DND-41 (cell line): Measurements from ENCODE around the gene WASHC2C.
"Not testable (repeated sequence)": the region's sequence is repeated elsewhere in the genome, so short reads cannot be mapped to it uniquely, and the experiment has no call there.

ENCODE experiments used
- ATAC-seq: fragments of 200-7000 bp; cut with Tn5 transposase; 3 replicates; pipeline ENCODE4 v1.9.1; 2021; ENCODE audit warnings: low read depth; ENCODE audit not compliant: insufficient read depth
- DNase-seq: peaks from one replicate; pipeline ENCODE4 v3.0.0-alpha.2; 2020
- H2AFZ ChIP-seq: 2 replicates; pipeline ENCODE4 v1.6.0; 2012; ENCODE audit warnings: low read depth, low read length
- H3K27ac ChIP-seq: 2 replicates; pipeline ENCODE4 v1.5.1; 2012; ENCODE audit warnings: low read length, inconsistent platforms
- H3K27me3 ChIP-seq: fragments of 200-600 bp; sonication (generic); 2 replicates; pipeline ENCODE4 v1.6.0; 2012; ENCODE audit warnings: low read length, mild to moderate bottlenecking, inconsistent platforms; ENCODE audit not compliant: insufficient read depth, poor library complexity
- H3K36me3 ChIP-seq: 2 replicates; pipeline ENCODE4 v1.5.1; 2012; ENCODE audit warnings: low read length, inconsistent platforms; ENCODE audit not compliant: insufficient read depth
- H3K4me1 ChIP-seq: 2 replicates; pipeline ENCODE4 v1.5.1; 2012; ENCODE audit warnings: mild to moderate bottlenecking, low read length; ENCODE audit not compliant: insufficient read depth
- H3K4me2 ChIP-seq: 2 replicates; pipeline ENCODE4 v1.6.0; 2012; ENCODE audit warnings: mild to moderate bottlenecking, moderate library complexity, low read length, inconsistent platforms; ENCODE audit not compliant: insufficient read depth
- H3K4me3 ChIP-seq, 2 experiments: fragments of 200-600 bp in 1 of 2; shearing (Covaris generic) in 1 of 2; 2 replicates each; pipeline ENCODE4 v1.5.1; 2012 to 2016; ENCODE audit warnings: inconsistent platforms in 2 of 2, low read length in 2 of 2, mild to moderate bottlenecking in 2 of 2, low read depth in 1 of 2, moderate library complexity in 1 of 2
- H3K79me2 ChIP-seq: 2 replicates; pipeline ENCODE4 v1.6.0; 2012; ENCODE audit warnings: low read length, inconsistent platforms; ENCODE audit not compliant: insufficient read depth
- H3K9ac ChIP-seq: 2 replicates; pipeline ENCODE4 v1.6.0; 2012; ENCODE audit warnings: low read depth, mild to moderate bottlenecking, inconsistent platforms, low read length, moderate library complexity
- H3K9me3 ChIP-seq: 2 replicates; pipeline ENCODE4 v1.5.1; 2012; ENCODE audit warnings: low read length, moderate library complexity, mild to moderate bottlenecking, inconsistent platforms; ENCODE audit not compliant: insufficient read depth, severe bottlenecking
- H4K20me1 ChIP-seq: 2 replicates; pipeline ENCODE4 v1.6.0; 2012; ENCODE audit warnings: low read length; ENCODE audit not compliant: insufficient read depth
- EZH2 ChIP-seq: IDR thresholded peaks from 3 replicates; pipeline ENCODE4 v1.6.1; 2012; ENCODE audit warnings: borderline replicate concordance, low read depth, mild to moderate bottlenecking, moderate library complexity, low read length, inconsistent platforms; ENCODE audit not compliant: severe bottlenecking
- TF ChIP-seq, protein P1 (sequence below): IDR thresholded peaks from 2 replicates; pipeline ENCODE4 v1.5.1; 2012; ENCODE audit warnings: borderline replicate concordance, low read length, moderate library complexity, mild to moderate bottlenecking; ENCODE audit not compliant: poor library complexity, severe bottlenecking; ENCODE audit errors: extremely low read depth

WASHC2C gene

DNA sequence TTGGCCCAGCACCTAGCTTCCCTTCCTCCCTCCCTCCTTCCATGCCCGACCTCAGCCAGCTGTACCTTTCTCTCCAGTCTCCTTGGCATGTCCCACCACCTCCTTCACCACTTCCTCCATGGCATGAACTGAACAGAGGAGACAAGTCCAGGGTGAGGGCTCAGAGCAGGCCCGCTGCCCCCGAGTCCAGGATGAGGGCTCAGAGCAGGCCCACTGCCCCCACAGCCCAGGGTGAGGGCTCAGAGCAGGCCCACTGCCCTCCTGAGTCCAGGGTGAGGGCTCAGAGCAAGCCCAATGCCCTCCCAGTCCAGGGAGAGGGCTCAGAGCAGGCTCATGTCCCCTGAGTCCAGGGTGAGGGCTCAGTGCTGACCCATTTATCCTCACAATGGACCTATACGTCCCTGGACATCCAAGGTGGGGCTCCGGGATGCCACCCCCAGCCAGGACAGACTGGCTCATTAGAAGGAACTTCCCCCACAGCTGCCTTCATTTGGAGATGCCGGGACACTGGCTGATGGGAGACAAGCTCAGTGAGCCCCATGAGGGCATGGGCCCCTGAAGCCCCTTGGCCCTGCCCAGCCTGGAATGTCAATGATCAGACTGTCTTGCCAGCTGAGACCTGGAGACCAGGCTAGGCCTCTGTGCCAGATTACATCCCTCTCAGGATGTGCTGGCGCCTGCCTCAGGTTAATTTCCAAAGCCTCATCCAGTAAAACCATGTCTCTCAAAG lies 90.2 kb downstream of the WASHC2C start:
- DNase-seq, result no peak
- no peaks in the 10 kb centered on the region for H3K36me3 ChIP-seq
- TF ChIP-seq, protein P1, sequence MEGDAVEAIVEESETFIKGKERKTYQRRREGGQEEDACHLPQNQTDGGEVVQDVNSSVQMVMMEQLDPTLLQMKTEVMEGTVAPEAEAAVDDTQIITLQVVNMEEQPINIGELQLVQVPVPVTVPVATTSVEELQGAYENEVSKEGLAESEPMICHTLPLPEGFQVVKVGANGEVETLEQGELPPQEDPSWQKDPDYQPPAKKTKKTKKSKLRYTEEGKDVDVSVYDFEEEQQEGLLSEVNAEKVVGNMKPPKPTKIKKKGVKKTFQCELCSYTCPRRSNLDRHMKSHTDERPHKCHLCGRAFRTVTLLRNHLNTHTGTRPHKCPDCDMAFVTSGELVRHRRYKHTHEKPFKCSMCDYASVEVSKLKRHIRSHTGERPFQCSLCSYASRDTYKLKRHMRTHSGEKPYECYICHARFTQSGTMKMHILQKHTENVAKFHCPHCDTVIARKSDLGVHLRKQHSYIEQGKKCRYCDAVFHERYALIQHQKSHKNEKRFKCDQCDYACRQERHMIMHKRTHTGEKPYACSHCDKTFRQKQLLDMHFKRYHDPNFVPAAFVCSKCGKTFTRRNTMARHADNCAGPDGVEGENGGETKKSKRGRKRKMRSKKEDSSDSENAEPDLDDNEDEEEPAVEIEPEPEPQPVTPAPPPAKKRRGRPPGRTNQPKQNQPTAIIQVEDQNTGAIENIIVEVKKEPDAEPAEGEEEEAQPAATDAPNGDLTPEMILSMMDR, result no peak

DNA sequence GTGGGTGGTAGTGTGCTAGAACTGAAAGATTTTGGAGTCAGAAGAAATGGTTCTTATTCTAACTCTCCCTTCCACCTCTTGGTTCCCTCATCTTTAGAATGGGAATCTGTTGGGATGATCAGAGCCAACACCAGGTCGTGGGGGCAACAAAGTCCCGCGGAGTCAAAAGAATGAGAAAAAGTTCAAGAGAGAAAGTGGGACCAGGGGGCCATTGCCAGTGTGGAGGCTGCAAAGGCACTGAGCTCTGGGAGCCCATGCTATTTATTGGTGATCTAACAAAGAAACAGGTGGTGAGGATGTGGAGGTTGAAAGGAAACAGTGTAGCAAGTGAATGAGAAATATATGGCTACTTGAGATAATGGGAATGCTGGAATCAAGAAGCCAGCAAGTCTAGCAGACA lies 90.8 kb downstream of the WASHC2C start:
- no peaks in the 10 kb centered on the region for H3K4me1 ChIP-seq

More for the DNA sequence above, 90.2 kb downstream of the WASHC2C start:
- H3K4me2 ChIP-seq, result no peak overlapping the region
- no peak overlapping the region for H2AFZ ChIP-seq
- H3K27me3 ChIP-seq, result no peaks in the 10 kb centered on the region
- no peak overlapping the region for H3K9ac ChIP-seq
- H3K9me3 ChIP-seq, result no peaks in the 10 kb centered on the region
- H3K4me3 ChIP-seq, result no peak overlapping the region
- no peaks in the 10 kb centered on the region for H3K4me1 ChIP-seq
- no peak overlapping the region for H3K27ac ChIP-seq
- no peaks in the 10 kb centered on the region for H3K79me2 ChIP-seq
- no peak for ATAC-seq
- no peaks in the 10 kb centered on the region for H4K20me1 ChIP-seq

DNA sequence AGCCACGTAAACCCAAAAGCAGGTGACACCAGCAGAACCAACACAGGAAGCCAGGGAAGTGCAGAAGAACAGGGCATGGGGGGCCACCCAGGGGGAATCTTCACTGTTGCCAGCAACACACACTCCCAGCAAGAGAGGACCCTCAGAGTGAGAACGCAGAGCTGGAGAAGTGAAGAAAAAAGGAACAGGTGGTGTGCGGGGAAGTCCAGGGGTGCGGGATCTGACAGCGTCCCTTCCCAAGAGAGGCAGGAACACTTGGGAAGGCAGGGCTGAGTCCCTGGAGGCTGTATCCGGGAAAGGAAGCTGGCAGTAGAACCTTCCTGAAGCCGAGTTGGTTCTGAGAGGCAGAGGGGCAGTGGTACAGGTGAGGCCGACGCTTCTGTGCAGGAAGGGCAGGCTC lies 92.5 kb downstream of the WASHC2C start:
- no peak for TF ChIP-seq EZH2
- TF ChIP-seq, protein P1, result no peak
- H3K4me3 ChIP-seq, result no peak overlapping the region
- H2AFZ ChIP-seq, result no peak overlapping the region
- no peaks in the 10 kb centered on the region for H3K79me2 ChIP-seq
- H3K4me1 ChIP-seq, result no peaks in the 10 kb centered on the region
- no peaks in the 10 kb centered on the region for H3K9me3 ChIP-seq
- H3K27ac ChIP-seq, result no peak overlapping the region
- DNase-seq, result no peak
- no peak overlapping the region for H3K9ac ChIP-seq
- no peak for ATAC-seq
- no peak overlapping the region for H3K4me2 ChIP-seq
- no peaks in the 10 kb centered on the region for H3K27me3 ChIP-seq
- no peaks in the 10 kb centered on the region for H3K36me3 ChIP-seq
- H4K20me1 ChIP-seq, result no peaks in the 10 kb centered on the region

More for the DNA sequence above, 90.8 kb downstream of the WASHC2C start:
- Histone ChIP-seq H3K27ac (no peak overlapping the region), H4K20me1 (no peaks in the 10 kb centered on the region), H3K4me2 (no peak overlapping the region), H3K9ac (no peak overlapping the region), H2AFZ (no peak overlapping the region), H3K36me3 (no peaks in the 10 kb centered on the region), H3K9me3 (no peaks in the 10 kb centered on the region), H3K27me3 (no peaks in the 10 kb centered on the region), H3K79me2 (no peaks in the 10 kb centered on the region), H3K4me3 (no peak overlapping the region)
- no peak for ATAC-seq
- no peak for TF ChIP-seq EZH2
- TF ChIP-seq, protein P1, result no peak
- DNase-seq, result no peak

DNA sequence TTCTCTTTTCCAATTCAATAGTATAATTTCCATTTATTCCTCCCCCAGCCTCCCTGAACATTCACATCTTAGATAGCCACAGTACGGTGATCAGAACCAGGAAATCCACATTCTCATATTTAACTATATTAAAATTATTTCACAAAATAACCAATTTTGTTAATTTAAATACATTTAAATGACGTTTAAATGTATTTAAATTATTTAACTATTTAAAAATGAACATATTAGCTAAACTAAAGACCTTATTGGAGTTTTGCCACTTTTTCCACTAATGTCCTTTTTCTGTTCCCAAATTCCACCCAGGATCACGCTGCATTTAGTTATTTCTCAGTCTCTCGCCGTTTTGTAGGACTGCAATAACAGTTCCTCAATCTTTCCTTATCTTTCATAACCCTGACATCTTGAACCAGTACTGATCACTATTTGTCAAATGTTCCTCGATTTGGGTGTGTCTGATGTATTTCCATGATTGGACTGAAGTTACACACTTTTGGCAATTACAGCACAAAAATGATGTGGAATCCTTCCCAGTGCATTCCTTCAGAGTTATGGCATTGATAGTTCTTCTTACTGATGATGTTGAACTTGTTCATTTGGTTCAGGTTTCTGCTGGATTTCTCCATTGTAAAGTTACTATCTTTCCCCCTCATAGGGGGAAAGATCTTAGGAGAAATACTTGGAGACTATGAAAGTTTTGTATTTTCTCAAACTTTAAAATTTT lies 93.2 kb downstream of the WASHC2C start:
- H3K9ac ChIP-seq, H3K36me3 ChIP-seq, H3K79me2 ChIP-seq, ATAC-seq, H3K4me2 ChIP-seq, DNase-seq, H3K4me3 ChIP-seq, H4K20me1 ChIP-seq, H3K9me3 ChIP-seq, H3K4me1 ChIP-seq, H3K27ac ChIP-seq, H3K27me3 ChIP-seq, H2AFZ ChIP-seq: not testable (repeated sequence)

DNA sequence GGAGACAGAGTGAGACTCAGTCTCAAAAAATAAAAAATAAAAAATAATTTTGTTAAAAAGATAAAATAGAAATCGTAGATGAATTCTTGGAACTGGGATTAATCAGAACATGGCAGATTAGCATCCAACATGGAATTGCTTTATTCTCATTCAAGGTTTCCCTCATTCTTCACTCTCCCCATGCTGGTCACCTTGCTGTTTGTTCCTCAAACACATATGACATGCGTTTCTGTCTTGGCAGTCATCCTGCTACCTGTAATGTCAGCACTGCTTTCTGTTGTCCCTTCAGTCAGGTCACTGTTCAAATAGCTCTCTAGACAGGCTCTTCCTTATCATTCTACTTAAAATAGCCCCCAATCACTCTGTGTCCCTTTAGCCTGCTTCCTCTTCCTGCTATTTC lies 95.9 kb downstream of the WASHC2C start:
- H3K4me2 ChIP-seq, H2AFZ ChIP-seq, H3K79me2 ChIP-seq, H3K27ac ChIP-seq, H4K20me1 ChIP-seq, H3K27me3 ChIP-seq, H3K4me1 ChIP-seq, DNase-seq, H3K4me3 ChIP-seq, H3K9me3 ChIP-seq, H3K9ac ChIP-seq, ATAC-seq, H3K36me3 ChIP-seq: not testable (repeated sequence)
